HepG2 (cell line): ENCODE data around the gene LZTR1. TPM values are rescaled to one million over a fixed set of nuclear protein-coding genes. Genes with fewer than 3 reads are reported as not detected.

Experiments
- ASH2L ChIP-seq: fragments of 300-600, 200-600 bp; sonication (generic); IDR thresholded peaks from 2 replicates; pipeline ENCODE4 v1.7.0; 2017; ENCODE audit warnings: low read depth, mild to moderate bottlenecking, moderate library complexity, mixed read lengths, low read length; ENCODE audit not compliant: insufficient read length
- ATF6 ChIP-seq: sonication (generic); formaldehyde crosslinking; conservative IDR thresholded peaks from 2 replicates; pipeline ENCODE4 v1.4.0; 2020; ENCODE audit warnings: missing genetic modification reagents
- FLYWCH1 ChIP-seq: sonication (generic); formaldehyde crosslinking; IDR thresholded peaks from 2 replicates; pipeline ENCODE4 v1.8.1; 2023; ENCODE audit warnings: mild to moderate bottlenecking, missing genetic modification reagents
- FOXJ3 ChIP-seq: sonication (generic); formaldehyde crosslinking; IDR thresholded peaks from 2 replicates; pipeline ENCODE4 v1.4.0; 2020; ENCODE audit warnings: missing genetic modification reagents, mild to moderate bottlenecking, borderline replicate concordance
- HIVEP1 ChIP-seq: sonication (generic); formaldehyde crosslinking; IDR thresholded peaks from 2 replicates; pipeline ENCODE4 v1.4.0; 2020; ENCODE audit warnings: mild to moderate bottlenecking, missing genetic modification reagents
- MTF1 ChIP-seq: sonication (generic); formaldehyde crosslinking; IDR thresholded peaks from 2 replicates; pipeline ENCODE4 v1.5.0; 2020; ENCODE audit warnings: missing genetic modification reagents
- MZF1 ChIP-seq: sonication (generic); formaldehyde crosslinking; IDR thresholded peaks from 2 replicates; pipeline ENCODE4 v1.8.1; 2023; ENCODE audit warnings: mild to moderate bottlenecking, missing genetic modification reagents, borderline replicate concordance
- NFE2 ChIP-seq: sonication (generic); formaldehyde crosslinking; IDR thresholded peaks from 2 replicates; pipeline ENCODE4 v1.4.0; 2020; ENCODE audit warnings: missing genetic modification reagents
- NFKBIZ ChIP-seq: IDR thresholded peaks from 2 replicates; pipeline ENCODE4 v1.6.1; 2018; ENCODE audit warnings: missing genetic modification reagents, missing compliant biosample characterization
- PATZ1 ChIP-seq: sonication (generic); formaldehyde crosslinking; IDR thresholded peaks from 2 replicates; pipeline ENCODE4 v1.4.0; 2020; ENCODE audit warnings: missing genetic modification reagents
- PAX8 ChIP-seq: sonication (generic); formaldehyde crosslinking; IDR thresholded peaks from 2 replicates; pipeline ENCODE4 v1.8.0; 2022; ENCODE audit warnings: mild to moderate bottlenecking, missing genetic modification reagents, borderline replicate concordance
- SRY ChIP-seq: sonication (generic); formaldehyde crosslinking; IDR thresholded peaks from 2 replicates; pipeline ENCODE4 v1.8.0; 2022; ENCODE audit warnings: mild to moderate bottlenecking, missing genetic modification reagents
- YEATS2 ChIP-seq: sonication (generic); formaldehyde crosslinking; IDR thresholded peaks from 2 replicates; pipeline ENCODE4 v1.4.0; 2020; ENCODE audit warnings: missing genetic modification reagents, borderline replicate concordance
- ZHX2 ChIP-seq, 2 experiments: sonication (generic) in 1 of 2; formaldehyde crosslinking in 1 of 2; IDR thresholded peaks; 2 replicates each; pipeline versions ENCODE4 v1.6.1 to v1.9.0; 2014 to 2022; ENCODE audit warnings: antibody characterized with exemption in 1 of 2, borderline replicate concordance in 1 of 2, inconsistent platforms in 1 of 2, low read depth in 1 of 2, missing genetic modification reagents in 1 of 2
- ZNF12 ChIP-seq: sonication (generic); formaldehyde crosslinking; IDR thresholded peaks from 2 replicates; pipeline ENCODE4 v1.5.0; 2020; ENCODE audit warnings: missing genetic modification reagents
- ZNF160 ChIP-seq: sonication (generic); formaldehyde crosslinking; IDR thresholded peaks from 2 replicates; pipeline ENCODE4 v1.8.0; 2022; ENCODE audit warnings: mild to moderate bottlenecking, inconsistent platforms, missing genetic modification reagents
- ZNF260 ChIP-seq: sonication (generic); formaldehyde crosslinking; IDR thresholded peaks from 2 replicates; pipeline ENCODE4 v1.4.0; 2020; ENCODE audit warnings: missing genetic modification reagents, low read depth, mild to moderate bottlenecking, borderline replicate concordance
- ZNF616 ChIP-seq: sonication (generic); formaldehyde crosslinking; IDR thresholded peaks from 2 replicates; pipeline ENCODE4 v1.5.0; 2020; ENCODE audit warnings: low read depth, mild to moderate bottlenecking, missing genetic modification reagents
- ZNF672 ChIP-seq: sonication (generic); formaldehyde crosslinking; IDR thresholded peaks from 2 replicates; pipeline ENCODE4 v1.8.1; 2022; ENCODE audit warnings: missing genetic modification reagents
- ZNF713 ChIP-seq: sonication (generic); formaldehyde crosslinking; IDR thresholded peaks from 2 replicates; pipeline ENCODE4 v1.4.0; 2020; ENCODE audit warnings: mild to moderate bottlenecking, missing genetic modification reagents
- ZNF850 ChIP-seq: sonication (generic); formaldehyde crosslinking; conservative IDR thresholded peaks from 2 replicates; pipeline ENCODE4 v1.9.0; 2021; ENCODE audit warnings: mild to moderate bottlenecking, missing genetic modification reagents
- polyA plus RNA-seq, 8 experiments: library from polyadenylated mRNA; depleted of rRNA in 3 of 8; stranded (reverse) in 7 of 8; unstranded in 1 of 8; fragments of >200 nt; fragmentation: Illumina TruSeq in 4 of 8; extraction: Trizol in 4 of 8; gene quantifications; 2 replicates each; pipeline versions ENCODE4 v1.2.1 to v1.2.3, GENCODE V29; 2011 to 2016; ENCODE audit warnings: low read depth in 4 of 8, missing spikeins in 1 of 8, mixed read lengths in 1 of 8; ENCODE audit not compliant: insufficient read depth in 1 of 8
- total RNA-seq, 5 experiments: library from RNA; depleted of rRNA; stranded (reverse); fragments of >200 nt; fragmentation: Illumina TruSeq; extraction: Trizol; gene quantifications; 2 replicates each; pipeline ENCODE4 v1.2.3, GENCODE V29; 2016; ENCODE audit warnings: low read depth in 1 of 5

The LZTR1 gene
- total and polyA plus RNA-seq, 2 of the 13 experiments (the other 11 are each of a cell fraction or from before 2014, with no cell fraction given), result 21.8 to 22.4 TPM

- no peak for TF ChIP-seq ZHX2 (IDR thresholded peaks at IDR 0.05; ENCODE audit: low read depth)
- 0 out of 2 replicates have a peak, but pooled peaks have one; percentile 37 for TF ChIP-seq ZHX2 (CRISPR knock-in tag; IDR thresholded peaks at IDR 0.05; ENCODE audit: borderline replicate concordance)
- no peak; the same call in 1 of the 2 replicates for TF ChIP-seq ZNF12 (CRISPR knock-in tag)
- no peak for TF ChIP-seq ZNF850
- TF ChIP-seq ZNF160 (CRISPR knock-in tag), result peak; percentile 68; the same call in 1 of the 2 replicates
- no peak for TF ChIP-seq MZF1
- TF ChIP-seq ATF6 (CRISPR knock-in tag), result no peak
- no peak for TF ChIP-seq ZNF713 (CRISPR knock-in tag)
- no peak for TF ChIP-seq ZNF260 (CRISPR knock-in tag)
- no peak; the same call in 1 of the 2 replicates for TF ChIP-seq SRY (CRISPR knock-in tag)
- TF ChIP-seq NFKBIZ (CRISPR knock-in tag), result no peak
- TF ChIP-seq PAX8 (CRISPR knock-in tag), result 0 out of 2 replicates have a peak, but pooled peaks have one; percentile 47
- TF ChIP-seq ASH2L, result peak; percentile 25
- TF ChIP-seq FLYWCH1, result no peak
- TF ChIP-seq ZNF672 (CRISPR knock-in tag), result no peak
- TF ChIP-seq PATZ1 (CRISPR knock-in tag), result no peak
- peak; percentile 42; the same call in 1 of the 2 replicates for TF ChIP-seq ZNF616 (CRISPR knock-in tag)
- TF ChIP-seq NFE2 (CRISPR knock-in tag), result no peak
- TF ChIP-seq FOXJ3, result no peak
- TF ChIP-seq YEATS2, result no peak
- no peak for TF ChIP-seq HIVEP1
- no peak for TF ChIP-seq MTF1
These were observed 24.9 kb upstream of the LZTR1 start (continued) for GRCh38 chr22:20957102-20957682.
